Keratinocyte (primary cell): ENCODE results near the gene NR6A1. TPM values are rescaled to one million over a fixed set of nuclear protein-coding genes. Genes with fewer than 3 reads are reported as not detected.

ENCODE experiments used
- DNase-seq: peaks from one replicate; pipeline ENCODE4 v3.0.0-alpha.2; 2011; ENCODE audit warnings: low read depth, missing footprints, low spot score
- FAIRE-seq: peaks from 2 replicates; lab custom pipeline; 2011; peaks lifted over from hg19 to GRCh38; lab: Jason Lieb, UNC
- H2AFZ ChIP-seq: 2 replicates; pipeline ENCODE4 v1.6.0; 2012; ENCODE audit warnings: low read length, control low read depth, inconsistent platforms; ENCODE audit not compliant: control insufficient read depth
- H3K27ac ChIP-seq: 2 replicates; pipeline ENCODE4 v1.5.1; 2011; ENCODE audit warnings: low read length; ENCODE audit not compliant: control insufficient read depth, insufficient read depth
- H3K27me3 ChIP-seq: 3 replicates; pipeline ENCODE4 v1.6.0; 2011; ENCODE audit warnings: low read length; ENCODE audit not compliant: control insufficient read depth, insufficient read depth; ENCODE audit errors: extremely low read depth
- H3K36me3 ChIP-seq, 2 experiments: 2 replicates in 1 of 2; 3 replicates in 1 of 2; pipeline ENCODE4 v1.5.1; 2011; ENCODE audit warnings: low read length in 2 of 2, mild to moderate bottlenecking in 1 of 2; ENCODE audit not compliant: control insufficient read depth in 2 of 2, insufficient read depth in 2 of 2; ENCODE audit errors: extremely low read depth in 1 of 2
- H3K4me1 ChIP-seq: 3 replicates; pipeline ENCODE4 v1.5.1; 2011; ENCODE audit warnings: low read length; ENCODE audit not compliant: control insufficient read depth, insufficient read depth; ENCODE audit errors: extremely low read depth
- H3K4me2 ChIP-seq: 3 replicates; pipeline ENCODE4 v1.6.0; 2011; ENCODE audit warnings: low read depth, low read length; ENCODE audit not compliant: control insufficient read depth, insufficient read depth; ENCODE audit errors: extremely low read depth
- H3K4me3 ChIP-seq, 3 experiments: fragments of 200-600 bp in 1 of 3; sonication (generic) in 1 of 3; 2 replicates in 2 of 3; 3 replicates in 1 of 3; pipeline ENCODE4 v1.5.1; 2011 to 2016; ENCODE audit warnings: low read length in 3 of 3, mild to moderate bottlenecking in 3 of 3, control low read depth in 2 of 3, inconsistent platforms in 1 of 3, low read depth in 1 of 3, mixed read lengths in 1 of 3, mixed run types in 1 of 3, moderate library complexity in 1 of 3; ENCODE audit not compliant: control insufficient read depth in 2 of 3, insufficient read depth in 2 of 3; ENCODE audit errors: extremely low read depth in 1 of 3
- H3K79me2 ChIP-seq: 2 replicates; pipeline ENCODE4 v1.6.0; 2012; ENCODE audit warnings: low read length; ENCODE audit not compliant: control insufficient read depth, insufficient read depth
- H3K9ac ChIP-seq: 3 replicates; pipeline ENCODE4 v1.6.0; 2011; ENCODE audit warnings: low read length; ENCODE audit not compliant: control insufficient read depth, insufficient read depth; ENCODE audit errors: extremely low read depth
- H3K9me1 ChIP-seq: 3 replicates; pipeline ENCODE4 v1.6.0; 2011; ENCODE audit warnings: low read length; ENCODE audit not compliant: control insufficient read depth, insufficient read depth; ENCODE audit errors: extremely low read depth
- H3K9me3 ChIP-seq: 2 replicates; pipeline ENCODE4 v1.5.1; 2012; ENCODE audit warnings: low read depth, low read length; ENCODE audit not compliant: control insufficient read depth
- H4K20me1 ChIP-seq: 3 replicates; pipeline ENCODE4 v1.6.0; 2011; ENCODE audit warnings: low read length; ENCODE audit not compliant: control insufficient read depth, insufficient read depth; ENCODE audit errors: extremely low read depth
- EZH2 ChIP-seq: IDR thresholded peaks from one replicate; pipeline ENCODE4 v1.6.1; 2012; ENCODE audit warnings: inconsistent platforms, mild to moderate bottlenecking, low read length, moderate library complexity
- dilution Hi-C: fragments of 300-500 bp; cut with MboI; formaldehyde crosslinking; loops from one replicate; pipeline ENCODE4 v1.7.0; 2020; ENCODE audit warnings: low sequenced_read_pairs; ENCODE audit not compliant: extremely low pct_ligation_motif_present
- polyA plus RNA-seq, 5 experiments: library from polyadenylated mRNA; depleted of rRNA in 3 of 5; stranded (reverse) in 3 of 5; stranded (forward) in 1 of 5; unstranded in 1 of 5; fragments of >200 nt; gene quantifications; 1 replicate in 1 of 5; 2 replicates in 3 of 5; 3 replicates in 1 of 5; pipeline versions ENCODE4 v1.2.1 to v1.2.3, GENCODE V29; 2011 to 2012; ENCODE audit warnings: missing spikeins in 2 of 5, low read depth in 1 of 5, low replicate concordance in 1 of 5
- TF ChIP-seq, protein P1 (sequence below), 3 experiments: IDR thresholded peaks in 1 of 3; conservative IDR thresholded peaks in 1 of 3; optimal IDR thresholded peaks in 1 of 3; 2 replicates in 2 of 3; 3 replicates in 1 of 3; pipeline versions ENCODE3 to v1.5.1; 2011; ENCODE audit warnings: low read length in 3 of 3, mild to moderate bottlenecking in 3 of 3, moderate library complexity in 2 of 3, control low read depth in 1 of 3, inconsistent platforms in 1 of 3; ENCODE audit not compliant: insufficient read depth in 2 of 3; ENCODE audit errors: extremely low read depth in 1 of 3

NR6A1 gene
- polyA plus RNA-seq, 1 donor (not counting 4 experiments of a cell fraction or from before 2014, with no cell fraction given) = 1.8 TPM

DNA sequence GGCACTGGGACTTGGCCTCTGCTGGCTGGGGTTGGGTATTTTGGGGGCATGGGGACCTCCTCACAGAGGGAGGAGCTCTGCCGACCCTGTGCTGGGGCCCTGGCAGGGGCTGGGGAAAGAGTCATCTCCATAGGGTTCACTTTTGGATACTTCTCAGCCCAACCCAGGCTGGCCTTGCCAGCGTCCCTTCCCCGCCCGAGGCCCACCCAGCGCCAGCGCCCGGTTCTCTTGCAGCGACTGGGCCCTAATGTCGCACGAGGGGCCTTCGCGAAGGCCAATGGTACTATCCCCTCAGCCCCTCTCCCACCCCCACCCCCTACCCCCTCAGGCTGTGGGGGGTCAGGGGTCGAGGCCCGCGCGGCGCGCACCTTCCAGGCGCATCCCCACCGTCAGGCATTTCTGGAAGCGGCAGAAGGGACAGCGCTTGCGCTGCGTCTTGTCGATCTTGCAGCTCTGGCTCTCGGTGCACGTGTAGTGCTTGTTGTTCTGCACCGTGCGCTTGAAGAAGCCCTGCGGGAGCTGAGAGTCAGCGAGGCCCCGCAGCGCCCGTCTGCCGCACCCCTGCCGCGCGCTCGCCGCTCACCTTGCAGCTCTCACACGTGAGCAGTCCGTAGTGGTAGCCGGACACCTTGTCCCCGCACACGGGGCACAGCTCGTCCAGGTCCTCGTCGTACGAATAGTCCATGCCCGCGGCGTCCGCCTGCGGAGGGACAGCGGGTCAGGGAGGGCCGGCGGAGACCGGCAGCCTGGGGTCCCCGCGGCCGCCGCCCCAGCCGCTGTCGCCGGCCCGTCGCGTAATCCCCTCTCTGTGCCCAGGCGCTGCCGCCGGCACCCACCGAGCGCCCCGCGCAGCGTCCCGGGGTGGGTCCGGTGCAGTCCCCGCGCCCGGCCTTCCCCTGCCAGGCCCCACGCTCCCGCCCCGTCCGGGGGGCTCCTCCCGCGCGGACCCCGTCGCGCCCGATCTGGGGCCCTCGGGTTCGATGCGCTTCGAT, 268.1 kb downstream of the NR6A1 start:
- no peak overlapping the region for H3K4me3 ChIP-seq
- no peak overlapping the region for H3K4me2 ChIP-seq
- no peak overlapping the region for H3K9ac ChIP-seq
- H3K9me1 ChIP-seq = no peaks in the 10 kb centered on the region
- H3K79me2 ChIP-seq = no peaks in the 10 kb centered on the region
- DNase-seq (no peak), FAIRE-seq (no peak)
- dilution Hi-C loops = no loop called here
- no peak for TF ChIP-seq EZH2
- TF ChIP-seq, protein P1, sequence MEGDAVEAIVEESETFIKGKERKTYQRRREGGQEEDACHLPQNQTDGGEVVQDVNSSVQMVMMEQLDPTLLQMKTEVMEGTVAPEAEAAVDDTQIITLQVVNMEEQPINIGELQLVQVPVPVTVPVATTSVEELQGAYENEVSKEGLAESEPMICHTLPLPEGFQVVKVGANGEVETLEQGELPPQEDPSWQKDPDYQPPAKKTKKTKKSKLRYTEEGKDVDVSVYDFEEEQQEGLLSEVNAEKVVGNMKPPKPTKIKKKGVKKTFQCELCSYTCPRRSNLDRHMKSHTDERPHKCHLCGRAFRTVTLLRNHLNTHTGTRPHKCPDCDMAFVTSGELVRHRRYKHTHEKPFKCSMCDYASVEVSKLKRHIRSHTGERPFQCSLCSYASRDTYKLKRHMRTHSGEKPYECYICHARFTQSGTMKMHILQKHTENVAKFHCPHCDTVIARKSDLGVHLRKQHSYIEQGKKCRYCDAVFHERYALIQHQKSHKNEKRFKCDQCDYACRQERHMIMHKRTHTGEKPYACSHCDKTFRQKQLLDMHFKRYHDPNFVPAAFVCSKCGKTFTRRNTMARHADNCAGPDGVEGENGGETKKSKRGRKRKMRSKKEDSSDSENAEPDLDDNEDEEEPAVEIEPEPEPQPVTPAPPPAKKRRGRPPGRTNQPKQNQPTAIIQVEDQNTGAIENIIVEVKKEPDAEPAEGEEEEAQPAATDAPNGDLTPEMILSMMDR (optimal IDR thresholded peaks at IDR 0.05 in 1 of 3, IDR thresholded peaks at IDR 0.05 in 1 of 3, conservative IDR thresholded peaks at IDR 0.05 in 1 of 3; ENCODE audit: extremely low read depth in 1 of 3, insufficient read depth in 2 of 3, low read length in 3 of 3) = no peak
- H4K20me1 ChIP-seq = no peaks in the 10 kb centered on the region
- H2AFZ ChIP-seq = no peak overlapping the region
- H3K4me1 ChIP-seq = peaks cover 9% of the 10 kb centered on the region
- no peak overlapping the region for H3K27ac ChIP-seq
- peaks cover 57% of the 10 kb centered on the region for H3K27me3 ChIP-seq
- no peaks in the 10 kb centered on the region for H3K36me3 ChIP-seq
- no peaks in the 10 kb centered on the region for H3K9me3 ChIP-seq

DNA sequence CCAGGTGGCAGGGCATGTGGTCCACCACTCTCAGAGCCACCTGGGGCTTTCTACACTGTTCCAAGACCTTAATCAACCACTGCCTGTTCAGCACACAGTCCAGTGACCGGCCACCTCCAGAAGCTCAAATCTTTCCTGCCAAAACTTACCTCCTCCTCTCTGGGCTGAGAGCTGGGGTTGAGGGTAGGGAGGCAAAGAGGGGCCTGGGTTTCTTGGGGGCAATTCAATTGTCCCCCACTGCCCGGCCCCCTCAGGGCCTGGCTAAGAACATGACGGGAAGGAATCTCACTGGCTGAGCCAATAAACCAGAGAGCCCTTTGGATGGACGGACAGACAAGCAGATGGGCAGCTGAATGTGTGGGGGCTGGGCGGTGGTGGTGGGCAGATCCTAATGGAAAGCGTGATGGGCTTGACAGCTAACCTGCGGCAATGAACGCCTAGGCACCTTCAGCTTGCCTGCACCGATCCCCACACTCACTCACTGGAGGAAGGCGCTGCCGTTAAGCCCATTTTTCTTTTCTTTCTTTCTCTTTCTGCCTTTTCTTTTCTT, 269.3 kb downstream of the NR6A1 start:
- no peak for FAIRE-seq

More for the DNA sequence above, 269.3 kb downstream of the NR6A1 start:
- no peak for DNase-seq
- H3K27ac ChIP-seq = no peak overlapping the region
- H3K36me3 ChIP-seq = no peaks in the 10 kb centered on the region
- H2AFZ ChIP-seq = no peak overlapping the region
- H4K20me1 ChIP-seq = no peaks in the 10 kb centered on the region
- dilution Hi-C loops = no loop called here
- H3K9me1 ChIP-seq = no peaks in the 10 kb centered on the region
- peaks cover 57% of the 10 kb centered on the region for H3K27me3 ChIP-seq
- peaks cover 9% of the 10 kb centered on the region for H3K4me1 ChIP-seq
- no peaks in the 10 kb centered on the region for H3K9me3 ChIP-seq
- no peaks in the 10 kb centered on the region for H3K79me2 ChIP-seq
- no peak overlapping the region for H3K4me3 ChIP-seq
- no peak for TF ChIP-seq EZH2
- TF ChIP-seq, protein P1 (optimal IDR thresholded peaks at IDR 0.05 in 1 of 3, IDR thresholded peaks at IDR 0.05 in 1 of 3, conservative IDR thresholded peaks at IDR 0.05 in 1 of 3; ENCODE audit: extremely low read depth in 1 of 3, insufficient read depth in 2 of 3, low read length in 3 of 3) = no peak
- no peak overlapping the region for H3K4me2 ChIP-seq
- H3K9ac ChIP-seq = no peak overlapping the region
